Left forelimb (tissue), 1 donor: ENCODE results near the gene PARD3.

Experiments
- DNase-seq: peaks from one replicate; pipeline ENCODE4 v3.0.0-alpha.2; 2018; ENCODE audit warnings: low spot score

Gene PARD3

DNA sequence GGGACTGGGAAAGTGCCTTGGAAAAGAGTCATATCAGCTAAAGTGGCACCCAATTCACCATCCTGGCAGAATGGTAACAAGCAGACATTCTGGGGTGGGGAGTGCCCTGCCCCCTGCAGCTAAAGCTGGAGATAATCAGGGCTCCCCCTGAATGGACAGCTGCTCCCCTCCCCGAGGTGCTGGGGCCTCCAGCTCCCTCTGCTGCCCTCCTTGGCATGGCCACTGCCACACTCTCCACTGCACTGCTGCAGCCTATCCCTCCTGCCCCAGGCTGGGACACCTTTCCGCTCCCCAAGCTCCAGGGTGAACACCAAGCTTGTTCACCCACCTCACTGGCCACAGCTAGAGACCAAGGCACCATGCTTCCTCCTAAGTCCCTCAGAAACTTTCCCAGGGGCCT is 9.8 kb upstream of the PARD3 start:
- DNase-seq, result no peak

DNA sequence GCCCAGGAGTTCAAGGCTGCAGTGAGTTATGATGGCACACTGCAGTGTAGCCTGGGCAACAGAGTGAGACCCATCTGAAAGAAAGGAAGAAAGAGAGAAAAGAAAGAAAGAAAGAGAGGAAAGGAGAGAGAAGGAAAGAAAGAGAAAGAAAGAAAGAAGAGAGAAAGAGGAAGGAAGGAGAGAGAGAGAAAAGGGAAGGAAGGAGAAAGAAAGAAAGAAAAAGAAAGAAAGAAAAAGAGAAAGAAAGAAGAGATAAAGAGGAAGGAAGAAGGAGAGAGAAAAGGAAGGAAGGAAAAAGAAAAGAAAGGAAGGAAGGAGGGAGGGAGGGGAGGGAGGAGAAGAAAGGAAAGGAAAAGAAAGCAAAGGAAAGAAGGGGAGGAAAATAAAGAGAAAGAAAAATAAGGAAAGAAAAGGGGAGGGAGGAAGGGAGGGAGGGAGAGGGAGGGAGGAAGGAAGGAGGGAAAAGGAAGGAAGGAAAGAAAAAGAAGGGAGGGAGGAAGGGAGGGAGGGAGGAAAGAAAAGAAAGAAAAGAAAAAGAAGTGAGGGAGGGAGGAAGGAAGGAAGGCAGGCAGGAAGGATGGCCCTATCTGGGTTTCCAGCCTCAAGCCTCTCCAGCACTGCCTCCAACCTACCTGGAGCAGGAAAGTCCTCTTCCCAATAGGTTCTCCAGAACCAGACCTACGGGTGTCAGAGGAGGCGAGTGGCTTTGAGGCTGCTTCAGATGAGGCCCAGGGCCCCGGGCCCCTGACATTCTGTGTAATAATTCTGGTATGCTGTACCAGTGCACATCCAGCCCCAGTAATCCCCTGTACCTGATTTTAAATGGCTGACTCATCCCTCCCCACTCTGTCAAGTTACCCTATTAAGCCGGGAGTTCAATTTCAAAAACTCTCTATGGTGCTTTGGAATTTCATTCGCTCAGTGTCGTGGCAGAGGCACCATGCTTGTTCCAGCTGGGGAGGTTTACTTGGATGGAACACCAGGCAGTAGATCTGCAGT is 6.8 kb upstream of the PARD3 start:
- no peak for DNase-seq

DNA sequence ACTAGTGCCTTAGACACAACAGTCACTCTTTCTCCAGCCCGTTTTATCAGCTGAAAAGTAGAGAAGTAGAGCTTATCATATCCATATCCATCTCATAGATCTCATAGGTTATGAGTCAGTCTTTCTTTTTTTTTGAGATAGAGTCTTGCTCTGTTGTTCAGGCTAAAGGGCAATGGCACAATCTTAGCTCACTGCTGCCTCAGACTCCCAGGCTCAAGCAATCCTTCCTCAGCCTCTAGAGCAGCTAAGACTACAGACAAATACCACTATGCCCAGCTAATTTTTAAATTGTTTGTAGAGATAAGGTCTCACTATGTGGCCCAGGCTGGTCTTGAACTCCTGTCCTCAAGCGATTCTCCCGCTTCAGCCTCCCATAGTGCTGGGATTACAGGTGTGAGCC is 2.5 kb upstream of the PARD3 start:
- DNase-seq, result no peak

DNA sequence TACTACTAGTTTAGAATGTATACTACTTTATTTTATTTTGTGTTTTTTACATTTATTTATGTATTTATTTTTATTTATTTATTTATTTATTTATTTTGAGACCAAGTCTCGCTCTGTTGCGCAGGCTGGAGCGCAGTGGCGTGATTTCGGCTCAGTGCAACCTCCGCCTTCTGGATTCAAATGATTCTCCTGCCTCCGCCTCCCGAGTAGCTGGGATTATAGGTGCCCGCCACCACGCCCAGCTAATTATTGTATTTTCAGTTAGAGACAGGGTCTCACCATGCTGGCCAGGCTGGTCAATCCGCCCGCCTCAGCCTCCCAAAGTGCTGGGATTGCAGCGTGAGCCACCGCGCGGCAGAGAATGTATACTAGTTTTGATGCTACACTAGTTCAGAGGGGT is 2.0 kb upstream of the PARD3 start:
- no peak for DNase-seq

DNA sequence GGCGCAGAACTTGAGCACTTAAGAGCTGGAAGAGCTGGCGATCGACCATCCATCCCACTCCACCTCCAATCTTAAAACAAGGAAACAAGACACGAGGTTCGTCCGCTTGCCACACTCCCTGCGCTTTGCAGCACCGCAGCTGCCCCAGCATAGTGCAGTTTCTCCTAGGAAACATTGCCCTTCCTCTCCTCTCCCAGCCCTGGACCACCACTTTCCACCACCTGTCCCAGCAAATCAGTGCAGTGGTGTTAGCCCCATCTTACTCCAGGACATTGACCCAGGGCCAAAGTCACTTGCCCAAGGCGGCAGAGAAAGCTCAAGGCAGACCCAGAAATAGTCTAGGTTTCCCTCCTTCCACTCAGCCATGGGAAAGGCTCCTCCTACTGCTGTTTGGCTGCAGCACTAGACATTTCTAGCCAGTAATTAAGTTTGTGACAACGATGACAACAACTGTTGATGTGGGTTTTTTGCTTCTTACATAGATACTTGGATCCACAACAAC is 1.5 kb upstream of the PARD3 start:
- no peak for DNase-seq

DNA sequence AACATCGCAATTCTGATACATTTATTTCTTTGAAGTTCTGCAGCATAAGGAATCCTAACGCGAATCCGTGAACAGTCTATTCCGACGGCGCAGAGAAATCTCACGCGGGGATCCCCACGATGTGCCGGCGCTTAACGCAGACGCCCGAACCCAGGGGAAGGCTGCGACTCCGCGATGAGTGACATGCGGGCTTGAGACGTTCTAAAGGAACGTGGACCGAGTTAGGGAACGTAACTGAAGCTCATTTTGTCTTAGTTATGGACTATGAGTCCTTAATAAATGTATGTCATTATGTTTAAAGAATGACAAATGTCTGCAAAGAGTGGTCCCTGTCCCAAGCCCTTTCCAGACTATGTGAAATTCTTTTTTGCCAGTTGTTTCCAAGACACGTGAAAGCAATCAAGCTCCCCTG is 995 bp upstream of the PARD3 start:
- DNase-seq, result no peak

DNA sequence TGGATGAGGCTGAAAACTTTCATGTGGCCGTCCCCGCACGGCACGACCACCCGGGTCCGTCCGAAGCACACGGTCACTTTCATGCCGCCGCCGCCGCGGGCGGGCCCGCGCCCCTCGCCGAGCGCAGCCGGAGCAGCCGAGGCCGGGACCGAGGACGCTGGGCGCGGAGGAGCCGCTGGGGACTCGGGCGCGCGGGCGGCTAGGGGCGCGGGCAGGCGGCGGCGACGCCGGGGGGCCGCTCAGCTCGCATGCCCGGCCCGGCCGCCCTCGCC is 247 bp downstream of the PARD3 start:
- no peak for DNase-seq

DNA sequence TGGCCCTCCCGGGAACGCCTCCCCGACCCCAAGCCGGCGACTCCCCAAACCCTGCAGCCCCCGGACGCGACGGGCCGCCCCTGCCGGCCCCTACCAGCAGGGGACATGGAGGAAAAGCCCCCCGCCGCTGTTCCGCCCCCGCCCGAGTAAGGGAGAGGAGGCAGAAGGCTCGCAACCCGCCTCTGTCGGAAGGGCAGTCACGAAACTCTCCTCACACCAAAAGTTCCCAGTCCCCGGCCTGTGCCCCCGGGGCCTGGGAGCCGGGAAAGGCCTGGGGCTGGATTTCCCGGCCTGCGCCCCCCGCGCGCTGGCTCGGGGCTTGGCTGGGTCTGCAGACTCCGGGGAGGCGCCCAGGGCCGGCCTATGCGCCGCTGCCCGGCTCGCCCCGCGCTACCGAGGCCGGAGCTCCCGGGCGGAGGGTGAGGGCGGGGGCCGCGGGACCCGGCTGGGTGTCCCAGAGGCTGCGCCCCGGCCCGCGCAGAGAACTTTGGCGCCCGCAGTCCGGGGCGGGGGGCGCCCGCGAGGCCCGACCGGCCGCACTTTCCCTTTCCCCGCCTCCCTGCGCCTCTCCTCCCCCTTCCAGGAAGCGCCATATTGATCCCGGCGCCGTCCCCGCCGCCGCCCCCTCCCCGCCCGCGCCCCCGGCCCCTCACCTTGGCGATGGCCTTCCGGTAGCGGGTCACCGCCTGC is 728 bp downstream of the PARD3 start:
- peak; percentile 88 for DNase-seq

DNA sequence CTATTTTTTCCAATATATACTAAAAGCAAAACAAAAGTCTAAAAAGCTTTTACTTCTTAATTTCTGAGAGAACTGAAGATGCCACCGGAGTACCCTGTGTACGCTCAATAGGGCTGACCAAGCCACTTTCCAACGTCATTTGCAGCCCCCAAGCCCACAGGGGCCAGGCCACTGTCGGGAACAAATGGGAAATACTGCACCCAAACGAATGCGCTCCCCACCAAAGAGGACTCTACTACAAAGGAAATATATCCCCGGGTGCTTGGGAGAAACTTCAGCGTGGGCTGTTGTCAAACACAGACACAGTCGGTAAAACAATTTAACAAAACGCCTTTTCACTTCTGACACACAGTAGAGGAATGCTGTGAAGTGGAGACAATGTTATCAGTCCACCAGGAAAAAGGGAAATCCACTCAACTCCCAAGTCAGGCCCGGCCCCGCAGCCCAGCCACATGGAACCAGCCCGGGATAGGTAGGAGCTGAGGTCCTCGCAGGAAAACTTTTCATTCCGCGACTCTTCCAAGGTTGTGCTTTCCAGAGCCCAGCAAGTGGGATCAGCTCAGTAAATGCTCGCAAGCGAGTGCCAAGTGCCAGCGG is 1.4 kb downstream of the PARD3 start:
- no peak for DNase-seq

DNA sequence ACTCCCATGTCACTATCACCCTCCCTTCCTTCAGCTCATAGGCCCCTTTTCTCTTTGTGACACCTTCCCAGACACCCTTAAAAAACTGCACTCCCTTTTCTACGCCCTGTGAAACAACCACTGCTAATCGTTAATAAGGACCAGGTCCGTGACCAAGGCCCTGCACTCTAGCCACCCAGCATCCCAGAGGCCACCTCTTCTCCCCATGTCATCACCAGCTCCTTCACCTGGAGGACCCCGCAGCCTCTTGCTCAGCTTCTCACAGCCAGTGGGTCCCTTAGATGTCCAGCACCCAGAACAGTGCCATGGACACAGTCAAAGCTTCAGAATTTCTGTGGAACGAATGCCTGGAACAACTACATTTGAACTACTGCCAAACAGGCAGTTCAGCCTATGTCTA is 2.3 kb downstream of the PARD3 start:
- no peak for DNase-seq

DNA sequence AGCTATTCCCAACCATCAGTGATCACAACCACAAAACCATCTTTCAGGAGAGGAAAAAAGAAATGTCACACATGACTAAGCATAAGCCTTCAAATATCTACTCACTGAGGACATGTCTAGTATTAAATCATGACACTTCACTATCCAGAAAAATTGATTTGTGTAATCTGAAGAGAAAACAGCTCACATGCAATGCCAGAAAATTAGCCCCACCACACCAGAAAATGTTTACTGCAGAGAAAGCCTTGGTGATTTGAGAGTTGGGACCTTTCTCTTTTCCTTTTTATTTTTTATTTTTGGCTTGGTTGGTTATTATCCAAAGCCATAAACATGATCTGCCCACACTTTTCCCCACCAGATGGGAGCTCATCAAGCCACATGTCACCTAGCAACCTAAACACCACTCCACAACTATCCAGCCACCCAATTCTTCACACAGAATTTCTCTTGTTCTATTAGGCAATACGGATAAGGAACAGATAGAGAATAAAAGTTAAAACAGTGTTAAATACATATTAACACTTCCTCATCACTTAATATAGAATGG is 3.1 kb downstream of the PARD3 start:
- DNase-seq, result no peak

DNA sequence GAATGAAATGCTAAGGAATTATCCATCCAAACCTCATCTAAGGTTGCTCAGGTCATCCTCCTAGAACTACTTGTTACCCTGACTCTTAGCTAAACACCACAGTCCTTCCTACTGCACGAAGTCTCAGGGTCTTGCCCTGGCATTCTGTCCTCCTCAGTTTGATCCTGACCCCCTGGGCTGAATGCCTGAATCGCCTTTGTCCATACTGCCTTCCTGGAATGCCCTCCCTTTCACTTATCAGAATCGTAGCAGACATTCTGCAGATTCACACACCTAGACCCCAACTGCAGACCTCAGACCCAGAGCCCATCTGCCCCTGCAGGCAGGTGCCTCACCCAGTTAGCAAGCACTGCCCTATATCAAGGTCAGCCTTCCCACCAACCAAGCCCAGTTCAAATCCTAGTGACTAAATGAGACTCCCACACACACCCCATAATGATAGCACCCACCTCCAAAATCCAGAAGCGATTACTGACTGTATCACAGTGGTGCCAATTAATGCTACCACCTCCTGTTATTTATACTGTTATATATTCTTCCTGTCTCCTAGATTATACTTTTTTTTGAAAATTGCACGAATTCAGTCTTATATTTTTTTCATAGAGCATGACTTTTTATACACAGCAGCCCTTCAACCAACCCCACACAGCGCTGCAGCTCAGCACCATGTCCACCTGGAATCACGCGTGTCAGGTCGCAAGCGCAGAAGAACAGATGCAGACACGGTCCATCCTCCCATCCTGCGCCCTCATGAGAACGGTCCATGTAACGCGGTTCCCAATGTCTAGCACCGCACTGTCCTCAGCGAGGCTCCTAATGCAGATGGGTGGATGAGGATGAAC is 3.7 kb downstream of the PARD3 start:
- DNase-seq, result no peak

DNA sequence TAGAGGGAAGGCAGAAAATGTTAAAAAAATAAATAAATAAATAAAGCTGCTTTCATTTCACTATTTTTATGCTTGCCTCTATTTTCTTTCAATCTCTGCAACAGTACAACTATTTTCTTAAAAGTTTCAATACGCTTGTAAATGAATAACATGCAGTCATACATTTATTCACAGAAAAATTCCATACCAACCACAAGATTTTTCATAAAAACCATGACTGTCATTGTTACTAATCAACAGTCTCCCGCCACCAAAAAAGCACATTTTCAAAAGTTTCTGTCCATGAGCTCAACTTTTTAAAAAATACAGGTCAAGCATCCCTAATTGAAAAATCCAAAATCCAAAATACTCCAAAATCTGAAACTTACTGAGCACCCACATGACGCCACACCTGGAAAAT is 5.3 kb downstream of the PARD3 start:
- DNase-seq, result no peak

DNA sequence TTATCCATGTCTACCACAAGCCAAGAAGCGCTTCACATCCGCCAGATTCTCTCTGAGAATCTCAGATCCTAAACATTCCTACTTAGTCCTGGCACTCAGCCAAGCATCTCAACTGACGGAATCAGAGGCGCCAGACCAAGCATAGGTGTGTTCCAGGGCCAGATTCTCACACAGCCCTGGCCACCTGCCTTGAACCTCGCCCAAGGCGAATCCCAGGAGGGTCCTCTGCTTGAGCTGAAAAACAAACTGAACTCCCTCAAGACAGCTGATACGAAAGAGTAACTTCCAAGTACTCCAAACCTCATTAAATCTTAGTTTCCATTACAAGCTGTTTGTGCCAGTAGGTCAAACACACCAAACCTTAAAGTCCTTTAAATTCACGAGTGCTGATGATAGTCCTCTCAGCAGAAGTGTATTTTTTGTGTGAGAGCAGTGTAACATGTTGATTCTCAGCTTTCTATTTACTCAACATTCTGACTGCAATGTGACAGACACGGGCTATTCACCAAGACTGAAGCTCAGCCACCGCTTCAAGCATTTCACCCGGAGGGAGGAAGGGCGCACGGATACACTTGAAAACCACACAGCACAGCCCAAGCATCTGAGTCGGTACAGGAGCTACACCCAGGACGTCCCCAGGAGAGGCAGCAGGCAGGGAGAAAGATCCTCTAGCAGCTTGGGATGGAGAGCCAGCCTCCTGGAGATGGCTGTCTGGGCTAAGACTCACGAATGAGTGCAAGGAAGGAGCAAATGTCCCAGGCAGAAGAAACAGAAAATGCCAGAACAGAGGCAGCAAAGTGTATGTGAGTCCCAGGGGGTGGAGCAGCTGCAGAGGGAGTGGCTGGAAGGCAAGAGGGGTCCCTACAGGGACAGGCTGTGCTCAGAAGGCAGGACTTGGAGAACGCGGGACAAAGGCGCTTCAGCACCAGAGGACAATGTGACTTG is 6.0 kb downstream of the PARD3 start:
- DNase-seq, result peak; percentile 77

DNA sequence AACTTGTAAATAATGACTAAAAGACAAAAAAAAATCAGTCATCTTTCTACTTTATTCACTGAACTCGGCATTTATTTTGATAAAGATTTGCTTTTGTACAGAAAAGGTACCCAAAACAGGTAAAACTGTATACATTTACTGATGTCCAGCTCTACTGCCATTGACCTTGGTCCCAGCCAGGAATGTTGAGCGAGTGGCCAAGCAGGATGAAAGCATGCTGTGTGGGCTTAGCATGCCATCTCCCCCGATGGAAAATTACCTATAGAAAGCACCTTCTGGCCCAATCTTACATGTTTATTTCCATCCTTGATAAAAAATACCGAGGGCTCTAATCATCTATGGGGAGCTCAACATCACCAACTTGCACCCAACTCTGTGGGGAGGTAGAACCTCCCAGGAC is 6.8 kb downstream of the PARD3 start:
- no peak for DNase-seq

DNA sequence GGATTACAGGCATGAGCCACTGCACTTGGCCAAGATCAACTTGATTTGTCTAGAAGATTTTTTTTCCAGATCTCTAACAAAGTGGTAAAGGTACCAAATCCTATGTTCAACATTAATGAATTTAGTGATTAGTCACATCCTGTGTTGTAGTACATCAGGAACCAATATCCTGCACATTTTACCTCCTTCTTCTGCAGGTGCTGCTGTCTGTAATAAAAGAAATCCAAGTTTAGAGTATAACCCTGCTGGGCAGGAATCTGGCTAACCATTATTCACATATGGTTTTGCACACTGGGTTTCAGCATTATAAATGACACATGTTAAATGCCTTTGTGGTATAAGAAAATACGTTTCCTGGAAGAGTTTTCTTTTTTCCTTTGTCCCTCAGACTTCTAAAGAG is 10.8 kb downstream of the PARD3 start:
- DNase-seq, result no peak

DNA sequence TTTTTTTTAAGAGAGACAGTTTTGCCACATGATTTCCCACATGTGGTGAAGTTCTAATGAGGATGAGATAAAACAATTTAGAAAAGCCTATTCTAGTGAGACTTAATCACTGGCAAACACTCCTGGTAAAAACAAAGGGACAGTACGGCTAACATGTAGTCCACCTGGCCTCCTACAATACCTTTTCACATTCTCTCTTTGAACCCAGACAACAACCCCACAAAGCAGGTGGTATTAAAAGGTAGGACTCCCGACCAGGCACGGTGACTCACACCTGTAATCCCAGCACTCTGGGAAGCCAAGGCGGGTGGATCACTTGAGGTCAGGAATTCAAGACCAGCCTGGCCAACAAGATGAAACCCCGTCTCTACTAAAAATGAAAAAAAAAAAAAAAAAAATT is 12.4 kb downstream of the PARD3 start:
- DNase-seq, result no peak

DNA sequence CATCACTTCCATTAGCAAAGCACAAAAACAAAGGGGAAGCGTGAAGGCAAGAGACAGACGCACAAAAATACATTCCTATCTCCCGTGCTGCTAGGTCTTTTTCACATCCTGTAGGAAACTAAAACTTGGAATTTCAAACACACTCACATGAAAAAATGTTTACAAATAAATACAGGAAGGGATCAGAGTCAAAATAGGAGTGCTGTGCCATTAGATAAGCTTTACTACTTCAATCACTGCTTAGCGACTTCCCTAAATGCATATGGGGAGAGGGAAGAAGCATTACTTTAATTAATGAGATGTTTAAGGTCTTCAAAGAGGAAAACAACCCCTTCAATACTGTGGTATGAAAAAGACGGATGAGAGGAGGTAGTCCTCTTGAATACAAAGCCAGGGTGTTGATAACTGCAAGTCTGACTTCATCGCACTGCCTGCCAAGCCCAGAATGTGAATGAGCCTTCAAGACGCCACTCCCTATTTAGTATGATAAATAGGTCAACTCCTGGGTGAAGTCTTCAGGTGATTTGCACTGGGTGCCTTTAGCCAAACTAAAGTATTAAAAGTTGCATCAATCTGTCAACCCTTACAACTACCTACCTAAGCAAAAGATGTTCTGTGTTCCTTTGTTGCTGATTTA is 13.9 kb downstream of the PARD3 start:
- no peak for DNase-seq

DNA sequence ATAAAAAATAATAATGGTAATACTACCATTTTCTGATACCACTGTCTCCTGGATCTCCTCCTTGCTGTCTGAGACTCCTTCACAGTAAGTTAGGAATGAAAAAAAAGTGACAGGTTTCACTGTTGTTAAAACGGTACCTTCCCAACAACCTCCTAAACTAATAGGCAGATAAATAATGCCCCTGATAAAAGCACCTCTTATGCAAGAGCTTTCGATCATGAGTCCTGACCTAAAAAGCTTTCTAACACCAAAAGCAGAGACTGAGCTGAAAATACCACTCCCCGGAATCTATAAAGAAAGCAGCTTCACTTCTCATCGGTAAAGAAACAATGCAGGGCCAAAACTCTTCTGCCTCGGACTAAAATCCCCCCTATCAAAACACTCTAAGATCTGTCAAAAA is 14.5 kb downstream of the PARD3 start:
- no peak for DNase-seq

DNA sequence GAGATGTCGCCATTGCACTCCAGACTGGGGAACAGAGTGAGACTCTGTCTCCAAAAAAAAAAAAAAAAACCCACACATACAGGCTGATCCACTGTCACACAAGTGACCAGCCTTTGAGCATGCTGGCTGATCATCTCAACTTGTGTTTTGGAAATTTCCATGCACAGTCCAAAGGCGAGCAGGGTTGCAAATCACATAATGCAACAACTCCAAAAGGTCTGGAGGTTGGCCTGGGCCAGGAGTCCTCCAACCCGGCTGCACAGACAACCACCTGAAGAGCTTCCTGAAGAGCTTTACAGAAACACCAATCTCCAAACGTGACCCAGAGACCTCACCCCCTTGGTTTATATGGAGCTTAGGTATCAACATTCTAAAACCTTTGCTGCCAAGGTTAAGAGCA is 16.4 kb downstream of the PARD3 start:
- no peak for DNase-seq
